PC-9 (cell line): ENCODE measurements around the gene SUSD1.

Experiments used
- EZH2 ChIP-seq: fragments of 200-600 bp; sonication (generic); IDR thresholded peaks from 2 replicates; pipeline ENCODE4 v1.8.0; 2017; ENCODE audit warnings: antibody characterized with exemption, low read depth
- TF ChIP-seq, protein P1 (sequence below): fragments of 200-600 bp; sonication (generic); conservative IDR thresholded peaks from 2 replicates; pipeline ENCODE4 v1.6.1; 2017; ENCODE audit warnings: mixed run types, antibody characterized with exemption, mild to moderate bottlenecking, moderate library complexity

DNA sequence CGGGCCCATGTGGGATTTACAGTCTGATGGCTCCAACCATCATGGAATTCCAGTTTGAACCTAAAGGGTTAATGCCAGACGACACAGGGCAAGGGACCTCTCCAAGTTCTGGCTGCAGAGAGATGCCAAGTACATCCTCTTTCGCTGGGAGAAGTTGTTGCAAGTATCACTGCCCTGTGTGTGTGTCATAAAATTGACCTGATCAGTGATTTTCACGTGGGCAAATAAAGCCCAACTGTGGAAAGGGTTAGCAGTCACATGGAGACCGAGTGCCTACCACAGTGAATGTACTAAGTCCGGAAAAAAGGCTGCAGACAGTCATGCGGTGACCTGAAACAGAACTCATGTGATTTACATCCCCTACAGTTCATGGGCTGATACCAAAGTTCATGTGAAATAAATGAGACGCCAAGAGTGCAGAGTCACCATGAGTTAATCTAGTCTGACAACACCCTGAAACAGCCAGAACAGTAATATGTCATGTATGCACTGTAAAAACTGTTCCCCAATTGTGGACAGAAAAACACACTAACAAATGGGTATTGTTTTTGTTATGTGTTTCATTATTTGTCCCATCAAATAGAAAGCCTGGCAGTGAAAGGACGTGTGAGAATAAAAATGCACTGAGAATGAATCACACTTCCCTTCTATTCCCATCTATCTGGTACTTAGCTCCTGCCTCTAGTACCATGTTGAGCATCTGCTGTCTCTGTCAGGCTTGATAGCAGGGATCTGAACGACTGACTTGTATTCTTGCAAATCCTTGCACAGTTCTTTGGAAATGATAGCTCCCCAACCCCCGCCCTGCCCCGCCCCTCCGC, 115.7 kb downstream of the SUSD1 start:
- TF ChIP-seq, protein P1, sequence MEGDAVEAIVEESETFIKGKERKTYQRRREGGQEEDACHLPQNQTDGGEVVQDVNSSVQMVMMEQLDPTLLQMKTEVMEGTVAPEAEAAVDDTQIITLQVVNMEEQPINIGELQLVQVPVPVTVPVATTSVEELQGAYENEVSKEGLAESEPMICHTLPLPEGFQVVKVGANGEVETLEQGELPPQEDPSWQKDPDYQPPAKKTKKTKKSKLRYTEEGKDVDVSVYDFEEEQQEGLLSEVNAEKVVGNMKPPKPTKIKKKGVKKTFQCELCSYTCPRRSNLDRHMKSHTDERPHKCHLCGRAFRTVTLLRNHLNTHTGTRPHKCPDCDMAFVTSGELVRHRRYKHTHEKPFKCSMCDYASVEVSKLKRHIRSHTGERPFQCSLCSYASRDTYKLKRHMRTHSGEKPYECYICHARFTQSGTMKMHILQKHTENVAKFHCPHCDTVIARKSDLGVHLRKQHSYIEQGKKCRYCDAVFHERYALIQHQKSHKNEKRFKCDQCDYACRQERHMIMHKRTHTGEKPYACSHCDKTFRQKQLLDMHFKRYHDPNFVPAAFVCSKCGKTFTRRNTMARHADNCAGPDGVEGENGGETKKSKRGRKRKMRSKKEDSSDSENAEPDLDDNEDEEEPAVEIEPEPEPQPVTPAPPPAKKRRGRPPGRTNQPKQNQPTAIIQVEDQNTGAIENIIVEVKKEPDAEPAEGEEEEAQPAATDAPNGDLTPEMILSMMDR: no peak
- TF ChIP-seq EZH2: no peak
